Activated naive CD4-positive, alpha-beta T cell treated with anti-CD3 and anti-CD28 coated beads, Interleukin-2, amount 50 U/mL, for 16 hours (primary cell): Measurements from ENCODE around the gene MAPK11.

Source experiments
- DNase-seq: peaks from one replicate; pipeline ENCODE4 v3.0.0-alpha.2; 2020

The MAPK11 gene

DNA sequence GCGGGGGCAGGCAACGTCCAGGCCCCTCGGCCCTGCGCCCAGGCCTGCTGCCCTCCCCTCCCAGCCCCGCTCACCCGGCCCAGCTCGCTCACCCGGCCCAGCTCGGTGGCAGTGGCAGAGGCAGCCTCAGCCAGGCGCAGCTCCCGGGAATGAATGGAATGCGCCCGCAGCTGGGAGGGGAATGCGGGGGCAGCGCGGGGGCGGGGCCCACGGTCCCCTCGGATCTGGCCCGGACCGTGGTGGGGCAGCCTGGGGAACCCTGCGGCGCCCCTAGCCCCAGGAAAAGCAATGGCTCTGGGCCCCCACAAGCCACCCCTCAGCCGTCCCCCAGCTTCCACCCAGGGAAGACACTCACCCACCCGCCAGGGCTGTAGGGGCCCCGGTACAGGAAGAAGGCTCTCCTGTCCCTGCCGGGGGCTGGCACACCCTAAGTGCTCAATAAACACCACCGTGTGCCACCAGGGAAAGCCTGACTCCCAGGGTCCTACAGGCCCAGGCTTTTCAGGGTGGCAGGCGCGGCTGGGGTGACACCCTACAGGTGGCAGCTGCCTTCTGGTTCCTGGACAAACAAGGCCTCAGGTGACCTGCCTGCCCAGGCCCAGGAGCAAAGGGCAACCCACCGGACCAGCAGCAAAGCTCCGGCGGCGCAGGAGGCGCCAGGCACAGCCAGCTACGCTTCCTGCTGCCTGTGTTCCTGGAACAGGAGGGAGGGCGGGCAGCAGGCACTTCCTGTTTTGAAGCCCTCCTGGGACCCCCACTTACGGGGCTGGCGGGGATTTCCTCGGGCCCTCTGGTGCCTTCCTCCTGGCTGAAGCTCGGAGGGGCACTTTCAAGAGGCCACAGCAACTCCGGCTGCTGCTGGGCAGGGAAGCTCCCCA lies 23.5 kb upstream of the MAPK11 start:
- DNase-seq = no peak

- no peak for DNase-seq
Observed at GRCh38 chr22:50292643-50293440, 22.7 kb upstream of the MAPK11 start.

DNA sequence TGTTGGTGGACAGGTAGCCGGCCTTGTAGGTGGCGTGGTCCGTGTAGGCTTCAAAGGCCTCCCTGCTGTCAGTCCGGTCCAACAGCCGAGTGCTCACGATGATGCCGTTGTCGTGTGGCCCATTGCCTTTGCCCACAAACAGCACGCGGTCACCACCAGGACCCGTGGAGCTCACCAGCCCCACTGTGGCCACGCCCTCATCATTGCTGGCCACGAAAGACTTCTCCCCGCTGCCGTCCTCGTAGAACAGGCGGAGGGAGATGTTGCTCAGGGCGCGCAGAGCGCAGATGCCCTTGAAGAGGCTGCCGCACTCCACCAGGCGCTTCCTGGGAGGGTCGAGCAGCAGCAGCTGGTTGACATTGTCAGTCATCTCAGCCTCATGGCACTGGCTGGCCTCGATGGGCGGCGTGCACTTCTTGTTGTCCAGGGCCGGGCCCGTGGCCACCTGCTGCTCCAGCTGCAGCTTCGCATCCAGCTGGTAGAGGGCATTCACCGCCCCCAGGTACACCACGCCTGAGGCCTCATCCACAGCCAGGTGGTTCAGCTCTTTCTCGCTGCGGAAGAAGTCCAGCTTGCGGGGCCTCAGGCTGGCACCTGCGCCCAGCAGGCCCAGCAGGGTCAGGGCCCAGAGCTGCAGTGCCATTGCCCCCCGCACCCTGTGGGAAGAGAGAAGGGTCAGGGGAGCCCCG lies 19.9 kb upstream of the MAPK11 start:
- no peak for DNase-seq

DNA sequence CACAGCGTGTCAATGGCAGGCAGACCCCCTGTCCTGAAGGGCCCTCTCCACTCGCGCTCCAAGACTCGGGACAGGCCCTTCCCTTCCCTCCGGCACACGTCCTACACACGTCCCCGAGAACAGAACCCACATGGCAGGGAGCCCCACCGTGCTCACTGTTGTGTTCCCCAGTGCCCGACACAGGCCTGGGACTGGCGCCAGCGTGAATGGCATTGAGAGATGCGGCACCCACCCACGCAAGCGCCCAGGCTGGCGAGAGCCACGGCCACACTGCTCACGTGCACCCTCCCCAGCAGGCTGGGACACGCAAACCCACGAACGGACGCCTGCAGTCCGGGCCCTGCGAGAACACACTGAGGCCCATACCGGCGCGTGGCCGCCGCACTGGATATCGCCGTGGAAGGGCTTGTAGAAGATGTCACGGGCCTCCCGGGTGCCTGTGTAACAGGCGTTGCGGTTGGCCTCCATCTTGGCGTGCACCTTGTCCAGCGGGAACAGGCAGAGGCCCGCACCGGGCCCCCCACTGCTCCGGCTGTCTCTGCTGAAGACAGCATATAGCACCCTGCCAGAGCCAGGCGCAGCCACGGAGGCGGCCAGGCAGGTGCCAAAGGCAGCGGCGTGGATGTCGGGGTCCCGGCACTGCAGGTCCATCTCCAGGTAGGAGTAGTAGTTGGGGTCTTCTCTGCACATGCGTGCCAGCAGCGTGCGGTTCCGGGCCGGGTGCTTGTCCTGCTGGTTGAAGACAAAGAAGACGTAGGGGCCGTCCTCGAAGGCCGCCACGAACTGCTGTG lies 19.2 kb upstream of the MAPK11 start:
- no peak for DNase-seq

- DNase-seq = no peak
Observed at GRCh38 chr22:50287731-50288130, 17.6 kb upstream of the MAPK11 start.

GRCh38 chr22:50286701-50287318 lies 16.6 kb upstream of the MAPK11 start:
- no peak for DNase-seq

DNA sequence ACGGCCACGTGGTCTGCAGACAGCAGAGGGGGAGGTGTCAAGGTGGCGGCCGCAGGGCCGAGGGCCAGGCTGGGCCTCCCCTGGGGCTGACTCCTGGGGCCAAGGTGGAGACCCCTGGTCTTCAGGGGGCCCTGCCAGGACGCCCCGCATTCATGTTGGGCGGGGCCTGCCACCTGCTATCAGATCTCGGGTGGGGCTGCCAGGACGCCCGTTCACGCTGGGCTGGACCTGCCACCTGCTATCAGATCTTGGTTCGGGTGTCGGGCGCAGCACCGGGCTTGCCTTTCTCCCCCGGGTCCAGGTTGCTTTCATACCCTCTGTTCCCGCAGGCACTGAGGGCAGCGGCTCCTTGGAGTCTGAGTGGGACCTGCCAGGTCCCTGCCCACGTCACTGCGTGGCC lies 16.1 kb upstream of the MAPK11 start:
- no peak for DNase-seq

DNA sequence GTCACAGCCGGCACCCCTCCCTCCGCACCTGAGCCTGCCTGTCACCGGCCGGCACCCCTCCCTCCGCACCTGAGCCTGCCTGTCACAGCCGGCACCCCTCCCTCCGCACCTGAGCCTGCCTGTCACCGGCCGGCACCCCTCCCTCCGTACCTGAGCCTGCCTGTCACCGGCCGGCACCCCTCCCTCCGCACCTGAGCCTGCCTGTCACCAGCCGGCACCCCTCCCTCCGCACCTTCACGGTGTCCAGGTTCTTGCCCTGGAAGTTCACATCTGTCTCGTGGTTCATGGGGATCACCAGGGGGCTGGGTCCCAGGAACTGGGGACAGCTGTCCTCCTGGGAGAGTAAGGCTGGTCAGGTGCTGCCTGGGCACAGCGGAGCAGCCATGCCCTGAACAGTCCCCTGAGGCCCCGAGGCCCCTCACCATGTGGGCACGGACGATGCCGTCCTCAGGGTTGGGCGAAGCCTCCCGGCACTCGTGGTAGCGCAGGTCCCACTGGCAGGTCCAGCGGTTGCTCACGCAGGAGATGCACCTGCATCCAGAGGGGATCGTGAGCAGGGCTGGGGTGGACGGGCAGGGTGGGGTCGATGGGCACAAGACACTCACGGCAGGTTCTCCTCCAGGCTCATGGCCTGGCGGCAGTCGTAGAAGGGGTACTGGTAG lies 15.5 kb upstream of the MAPK11 start:
- DNase-seq = no peak

- DNase-seq = no peak
Observed at GRCh38 chr22:50284479-50284878, 14.3 kb upstream of the MAPK11 start.

DNA sequence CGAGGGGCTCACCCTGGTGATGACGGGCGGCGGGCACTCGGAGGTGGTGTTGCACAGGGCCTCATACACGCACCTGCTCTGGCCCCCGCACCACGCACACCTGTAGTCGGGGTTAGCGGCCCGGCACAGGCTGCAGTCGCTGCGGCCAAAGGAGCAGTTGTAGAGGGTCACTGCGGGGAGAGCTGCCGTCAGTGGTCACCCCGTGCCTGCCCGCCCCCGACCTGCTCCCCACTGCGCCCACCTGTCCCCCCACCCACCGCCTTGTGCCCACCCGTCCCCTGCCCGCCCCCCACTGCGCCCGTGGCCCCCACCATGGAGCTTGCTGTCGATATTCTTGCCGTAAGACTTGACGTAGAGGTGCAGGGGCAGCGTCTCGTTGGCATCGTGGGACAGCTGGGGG lies 13.6 kb upstream of the MAPK11 start:
- no peak for DNase-seq

- DNase-seq = no peak
Observed at GRCh38 chr22:50282361-50283155, 12.4 kb upstream of the MAPK11 start.

GRCh38 chr22:50281957-50282356 lies 11.8 kb upstream of the MAPK11 start:
- no peak for DNase-seq

- no peak for DNase-seq
Observed at GRCh38 chr22:50281384-50281760, 11.2 kb upstream of the MAPK11 start.

DNA sequence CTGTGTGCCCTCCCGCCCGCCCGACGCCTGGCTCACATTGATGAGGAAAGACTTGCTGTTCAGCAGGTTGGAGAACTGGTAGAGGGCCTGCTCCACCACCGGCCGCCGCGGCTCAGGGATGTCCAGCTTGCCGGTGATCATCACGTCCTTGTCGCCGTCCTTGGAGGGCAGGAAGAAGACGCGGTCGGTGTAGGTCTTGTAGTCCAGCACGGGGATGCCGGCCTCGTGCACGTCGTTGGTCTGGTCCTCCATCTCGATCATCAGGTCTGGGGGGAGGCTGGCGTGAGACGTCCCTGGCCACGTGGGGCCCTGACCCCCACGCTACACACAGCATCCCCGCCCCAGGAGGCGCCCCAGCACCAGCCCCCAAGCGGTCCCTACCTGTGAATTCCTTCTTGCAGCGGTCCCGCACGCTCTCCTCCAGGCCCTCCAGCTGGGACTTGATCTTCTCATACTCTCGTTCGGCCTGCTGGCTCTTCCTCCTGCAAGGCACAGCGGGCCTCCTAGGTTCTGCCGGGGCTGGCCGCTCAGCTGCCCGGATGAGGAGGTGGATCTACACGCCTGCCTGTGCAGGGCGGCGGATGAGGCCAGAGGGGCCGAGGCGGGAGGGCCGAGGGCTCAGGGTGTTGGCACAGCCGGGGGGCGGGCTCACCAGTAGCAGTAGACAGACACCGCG lies 10.7 kb upstream of the MAPK11 start:
- no peak for DNase-seq

DNA sequence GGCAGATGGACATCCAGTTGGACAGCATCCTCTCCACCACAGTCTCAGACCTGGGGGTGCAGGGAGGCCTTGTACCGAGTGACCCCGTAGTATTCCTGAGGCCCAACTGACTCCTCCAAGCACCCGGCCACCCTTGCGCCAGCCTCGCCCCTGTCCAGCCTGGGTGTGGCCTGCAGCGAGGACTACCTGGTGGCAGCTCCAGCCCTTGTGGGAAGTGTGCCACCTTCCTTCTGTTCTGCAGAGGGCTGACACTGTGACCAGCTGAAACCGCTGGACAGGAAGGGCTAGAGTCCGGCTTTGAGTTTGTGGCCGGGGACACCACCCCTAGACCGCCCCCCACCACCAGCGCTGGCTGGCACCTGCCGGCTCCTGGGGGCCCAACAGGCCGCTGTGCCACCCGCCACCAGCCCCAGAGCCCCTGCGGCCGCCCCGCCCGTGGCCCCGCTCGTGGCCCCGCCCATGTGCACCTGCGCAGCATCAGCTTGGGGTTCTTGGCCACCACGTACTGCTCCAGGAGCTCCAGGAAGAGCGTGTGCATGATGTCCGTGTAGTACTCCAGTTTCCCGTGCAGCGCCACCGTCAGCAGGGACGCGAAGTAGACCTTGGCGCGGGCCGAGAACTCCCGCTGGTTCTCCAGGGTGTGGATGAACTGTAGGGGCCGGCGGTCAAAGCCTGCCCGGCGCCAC lies 10.0 kb upstream of the MAPK11 start:
- DNase-seq = no peak

DNA sequence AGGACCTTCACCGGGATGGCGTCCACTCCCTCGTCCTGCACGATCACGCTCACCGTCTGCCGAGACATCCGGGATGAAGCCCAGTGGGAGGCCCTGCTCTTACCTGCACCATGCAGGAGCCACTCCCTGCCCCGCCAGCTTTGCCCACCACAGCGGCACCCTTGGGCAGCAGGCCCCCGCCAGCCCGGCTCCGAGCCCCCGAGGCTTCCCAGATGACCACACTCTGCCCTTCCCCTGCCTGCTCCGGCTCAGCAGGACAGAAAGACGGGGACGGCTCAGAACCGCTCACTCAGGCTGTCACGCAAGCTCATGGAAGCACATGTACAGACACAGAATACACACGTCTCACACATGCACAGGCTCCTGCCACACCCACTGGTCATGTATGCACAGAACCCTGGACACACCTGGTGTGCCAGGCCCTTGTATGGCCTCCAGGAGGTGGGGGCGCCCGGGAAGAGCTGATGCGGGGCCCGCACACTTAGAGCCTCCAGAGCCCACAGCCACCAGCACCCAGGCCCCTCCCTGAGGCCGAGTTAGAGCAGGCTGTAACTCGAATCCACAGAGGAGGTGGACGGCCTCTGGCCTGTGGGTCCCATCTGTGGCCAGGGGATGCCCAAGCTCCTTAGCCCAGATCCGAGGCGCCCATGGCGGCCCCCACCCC lies 8.9 kb upstream of the MAPK11 start:
- no peak for DNase-seq

- no peak for DNase-seq
Observed at GRCh38 chr22:50278461-50278860, 8.3 kb upstream of the MAPK11 start.

DNA sequence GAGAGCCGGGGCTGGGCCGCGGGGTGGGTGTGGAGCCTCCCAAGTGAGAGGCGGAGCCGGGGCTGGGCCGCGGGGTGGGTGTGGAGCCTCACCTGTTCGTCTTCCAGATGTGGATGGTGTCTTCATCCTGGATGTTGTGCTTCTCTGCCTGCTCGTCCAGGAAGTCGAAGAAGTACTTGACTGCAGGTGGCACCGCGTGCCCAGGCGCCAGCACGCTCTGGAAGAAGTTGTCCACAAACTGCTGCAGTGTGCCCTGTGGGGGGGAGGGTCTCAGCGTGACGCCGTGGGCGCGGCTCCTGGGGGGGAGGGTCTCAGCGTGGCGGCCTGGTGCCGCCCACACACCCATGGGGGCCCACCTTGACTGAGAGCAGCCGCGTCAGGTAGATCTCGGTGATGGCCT lies 7.6 kb upstream of the MAPK11 start:
- no peak for DNase-seq

- no peak for DNase-seq
Observed at GRCh38 chr22:50276143-50276542, 6.0 kb upstream of the MAPK11 start.
